ENCODE measurements around the gene COPS3.

The COPS3 gene

GRCh38 chr17:17227608-17228520 lies 53.2 kb downstream of the COPS3 start:
- no peak overlapping the region for H2AK5ac ChIP-seq (ENCODE audit: low read length, severe bottlenecking)
- H2BK12ac ChIP-seq (ENCODE audit: low read length in 2 of 2) = no peak overlapping the region
- H3K27me3 ChIP-seq (ENCODE audit: control insufficient read depth in 1 of 2, insufficient read depth in 1 of 2, low read length in 2 of 2) = no peaks in the 10 kb centered on the region
- no peak overlapping the region for H3K4me2 ChIP-seq (ENCODE audit: low read length, poor library complexity, severe bottlenecking)
- DNase-seq = no peak
- H3K79me1 ChIP-seq (replicated peaks; ENCODE audit: low read length, poor library complexity, severe bottlenecking) = peaks cover 51% of the 10 kb centered on the region
- H2BK15ac ChIP-seq (ENCODE audit: low read depth, poor library complexity, severe bottlenecking) = no peak overlapping the region
- peaks cover 98 to 99% of the 10 kb centered on the region in 2 experiments for H3K36me3 ChIP-seq (ENCODE audit: control insufficient read depth in 1 of 2, insufficient read depth in 2 of 2, low read depth in 1 of 2, low read length in 2 of 2)
- no peak overlapping the region for H3K27ac ChIP-seq (ENCODE audit: low read length, poor library complexity, severe bottlenecking)
- H4K8ac ChIP-seq (ENCODE audit: low read length) = no peak overlapping the region
- H3K23ac ChIP-seq (ENCODE audit: low read length in 2 of 2) = no peak overlapping the region
- no peak overlapping the region for H3K18ac ChIP-seq (ENCODE audit: low read depth in 1 of 2, low read length in 2 of 2)
- no peak overlapping the region for H3K14ac ChIP-seq (ENCODE audit: low read length in 2 of 2)
- H3K9me3 ChIP-seq (ENCODE audit: control insufficient read depth, low read length) = no peaks in the 10 kb centered on the region
- H4K91ac ChIP-seq (ENCODE audit: low read length) = no peak overlapping the region
- no peak overlapping the region for H3K4me3 ChIP-seq (ENCODE audit: insufficient read depth in 1 of 2, low read depth in 1 of 2, low read length in 2 of 2)
- no peak overlapping the region for H2BK5ac ChIP-seq (ENCODE audit: low read depth, low read length, poor library complexity, severe bottlenecking)
- H2BK120ac ChIP-seq (ENCODE audit: low read depth, low read length) = no peak overlapping the region
- no peak overlapping the region for H2AFZ ChIP-seq (ENCODE audit: low read depth, low read length)
- no peak overlapping the region for H3K9ac ChIP-seq (ENCODE audit: low read length)
- no peak overlapping the region for H3K4ac ChIP-seq (ENCODE audit: low read depth in 1 of 2, low read length in 2 of 2)
- peaks cover 17% of the 10 kb centered on the region for H3K4me1 ChIP-seq (ENCODE audit: control insufficient read depth, insufficient read depth, low read depth, low read length)
- WGBS = 95% methylated on average over 25 of the region's 25 CpGs

GRCh38 chr17:17226451-17227265 lies 54.4 kb downstream of the COPS3 start:
- Histone ChIP-seq H3K27me3 (ENCODE audit: control insufficient read depth in 1 of 2, insufficient read depth in 1 of 2, low read length in 2 of 2) (no peaks in the 10 kb centered on the region), H3K14ac (ENCODE audit: low read length in 2 of 2) (no peak overlapping the region), H3K9ac (ENCODE audit: low read length) (no peak overlapping the region), H3K27ac (ENCODE audit: low read length, poor library complexity, severe bottlenecking) (no peak overlapping the region), H4K91ac (ENCODE audit: low read length) (no peak overlapping the region), H3K79me1 (replicated peaks; ENCODE audit: low read length, poor library complexity, severe bottlenecking) (peaks cover 58% of the 10 kb centered on the region), H3K4me3 (ENCODE audit: insufficient read depth in 1 of 2, low read depth in 1 of 2, low read length in 2 of 2) (no peak overlapping the region), H3K9me3 (ENCODE audit: control insufficient read depth, low read length) (no peaks in the 10 kb centered on the region), H2BK5ac (ENCODE audit: low read depth, low read length, poor library complexity, severe bottlenecking) (no peak overlapping the region), H3K36me3 (ENCODE audit: control insufficient read depth in 1 of 2, insufficient read depth in 2 of 2, low read depth in 1 of 2, low read length in 2 of 2) (peaks cover 97 to 98% of the 10 kb centered on the region in 2 experiments), H2AFZ (ENCODE audit: low read depth, low read length) (no peak overlapping the region), H2BK12ac (ENCODE audit: low read length in 2 of 2) (no peak overlapping the region), H3K23ac (ENCODE audit: low read length in 2 of 2) (no peak overlapping the region), H2AK5ac (ENCODE audit: low read length, severe bottlenecking) (no peak overlapping the region), H3K4me2 (ENCODE audit: low read length, poor library complexity, severe bottlenecking) (no peak overlapping the region), H2BK120ac (ENCODE audit: low read depth, low read length) (no peak overlapping the region), H3K18ac (ENCODE audit: low read depth in 1 of 2, low read length in 2 of 2) (no peak overlapping the region), H3K4me1 (ENCODE audit: control insufficient read depth, insufficient read depth, low read depth, low read length) (peaks cover 8% of the 10 kb centered on the region), H3K4ac (ENCODE audit: low read depth in 1 of 2, low read length in 2 of 2) (no peak overlapping the region), H4K8ac (ENCODE audit: low read length) (no peak overlapping the region), H2BK15ac (ENCODE audit: low read depth, poor library complexity, severe bottlenecking) (no peak overlapping the region)
- 97% methylated on average over 16 of the region's 16 CpGs for WGBS
- no peak for DNase-seq

GRCh38 chr17:17225901-17226300 lies 55.1 kb downstream of the COPS3 start:
- no peak overlapping the region for H3K23ac ChIP-seq (ENCODE audit: low read length in 2 of 2)
- no peak overlapping the region for H3K4me2 ChIP-seq (ENCODE audit: low read length, poor library complexity, severe bottlenecking)
- peaks cover 59% of the 10 kb centered on the region for H3K79me1 ChIP-seq (replicated peaks; ENCODE audit: low read length, poor library complexity, severe bottlenecking)
- peaks cover 5% of the 10 kb centered on the region for H3K4me1 ChIP-seq (ENCODE audit: control insufficient read depth, insufficient read depth, low read depth, low read length)
- H3K4ac ChIP-seq (ENCODE audit: low read depth in 1 of 2, low read length in 2 of 2) = no peak overlapping the region
- DNase-seq = no peak
- no peak overlapping the region for H4K8ac ChIP-seq (ENCODE audit: low read length)
- no peak overlapping the region for H2AK5ac ChIP-seq (ENCODE audit: low read length, severe bottlenecking)
- H2BK12ac ChIP-seq (ENCODE audit: low read length in 2 of 2) = no peak overlapping the region
- no peak overlapping the region for H2BK15ac ChIP-seq (ENCODE audit: low read depth, poor library complexity, severe bottlenecking)
- no peaks in the 10 kb centered on the region for H3K9me3 ChIP-seq (ENCODE audit: control insufficient read depth, low read length)
- H3K14ac ChIP-seq (ENCODE audit: low read length in 2 of 2) = no peak overlapping the region
- H4K91ac ChIP-seq (ENCODE audit: low read length) = no peak overlapping the region
- no peak overlapping the region for H2AFZ ChIP-seq (ENCODE audit: low read depth, low read length)
- no peak overlapping the region for H2BK5ac ChIP-seq (ENCODE audit: low read depth, low read length, poor library complexity, severe bottlenecking)
- H3K18ac ChIP-seq (ENCODE audit: low read depth in 1 of 2, low read length in 2 of 2) = no peak overlapping the region
- H3K9ac ChIP-seq (ENCODE audit: low read length) = no peak overlapping the region
- no peak overlapping the region for H2BK120ac ChIP-seq (ENCODE audit: low read depth, low read length)
- WGBS = 95% methylated on average over 10 of the region's 10 CpGs
- H3K27me3 ChIP-seq (ENCODE audit: control insufficient read depth in 1 of 2, insufficient read depth in 1 of 2, low read length in 2 of 2) = no peaks in the 10 kb centered on the region
- H3K27ac ChIP-seq (ENCODE audit: low read length, poor library complexity, severe bottlenecking) = no peak overlapping the region
- peaks cover 97 to 98% of the 10 kb centered on the region in 2 experiments for H3K36me3 ChIP-seq (ENCODE audit: control insufficient read depth in 1 of 2, insufficient read depth in 2 of 2, low read depth in 1 of 2, low read length in 2 of 2)
- H3K4me3 ChIP-seq (ENCODE audit: insufficient read depth in 1 of 2, low read depth in 1 of 2, low read length in 2 of 2) = no peak overlapping the region

- no peak overlapping the region for H3K18ac ChIP-seq (ENCODE audit: low read depth in 1 of 2, low read length in 2 of 2)
- DNase-seq = no peak
- no peak overlapping the region for H3K9ac ChIP-seq (ENCODE audit: low read length)
- no peak overlapping the region for H2BK12ac ChIP-seq (ENCODE audit: low read length in 2 of 2)
- peaks cover 7% of the 10 kb centered on the region for H3K4me1 ChIP-seq (ENCODE audit: control insufficient read depth, insufficient read depth, low read depth, low read length)
- H3K14ac ChIP-seq (ENCODE audit: low read length in 2 of 2) = no peak overlapping the region
- no peak overlapping the region for H2BK5ac ChIP-seq (ENCODE audit: low read depth, low read length, poor library complexity, severe bottlenecking)
- H2BK120ac ChIP-seq (ENCODE audit: low read depth, low read length) = no peak overlapping the region
- no peak overlapping the region for H3K4me3 ChIP-seq (ENCODE audit: insufficient read depth in 1 of 2, low read depth in 1 of 2, low read length in 2 of 2)
- no peak overlapping the region for H3K4me2 ChIP-seq (ENCODE audit: low read length, poor library complexity, severe bottlenecking)
- no peaks in the 10 kb centered on the region for H3K27me3 ChIP-seq (ENCODE audit: control insufficient read depth in 1 of 2, insufficient read depth in 1 of 2, low read length in 2 of 2)
- no peak overlapping the region for H4K8ac ChIP-seq (ENCODE audit: low read length)
- no peak overlapping the region for H2AK5ac ChIP-seq (ENCODE audit: low read length, severe bottlenecking)
- H3K9me3 ChIP-seq (ENCODE audit: control insufficient read depth, low read length) = no peaks in the 10 kb centered on the region
- no peak overlapping the region for H2AFZ ChIP-seq (ENCODE audit: low read depth, low read length)
- peaks cover 58% of the 10 kb centered on the region for H3K79me1 ChIP-seq (replicated peaks; ENCODE audit: low read length, poor library complexity, severe bottlenecking)
- H3K4ac ChIP-seq (ENCODE audit: low read depth in 1 of 2, low read length in 2 of 2) = no peak overlapping the region
- H3K23ac ChIP-seq (ENCODE audit: low read length in 2 of 2) = no peak overlapping the region
- WGBS = 97% methylated on average over 8 of the region's 8 CpGs
- no peak overlapping the region for H4K91ac ChIP-seq (ENCODE audit: low read length)
- H3K27ac ChIP-seq (ENCODE audit: low read length, poor library complexity, severe bottlenecking) = no peak overlapping the region
- H2BK15ac ChIP-seq (ENCODE audit: low read depth, poor library complexity, severe bottlenecking) = no peak overlapping the region
- peaks cover 94 to 96% of the 10 kb centered on the region in 2 experiments for H3K36me3 ChIP-seq (ENCODE audit: control insufficient read depth in 1 of 2, insufficient read depth in 2 of 2, low read depth in 1 of 2, low read length in 2 of 2)
Measured at GRCh38 chr17:17224137-17224536, 56.9 kb downstream of the COPS3 start.

All from mesenchymal stem cell (in vitro differentiated cells and primary cell).